GM23338 (cell line): ENCODE measurements around the gene PCSK6. TPM values are rescaled to one million over a fixed set of nuclear protein-coding genes. Genes with fewer than 3 reads are reported as not detected.

Experiments
- ATAC-seq: fragments of 200-7000 bp; cut with Tn5 transposase; 3 replicates; pipeline ENCODE4 v1.9.1; 2020
- DNase-seq: peaks from one replicate; pipeline ENCODE4 v3.0.0-alpha.2; 2015; ENCODE audit warnings: low spot score
- H2AFZ ChIP-seq: fragments of 200-600 bp; sonication (generic); 2 replicates; pipeline ENCODE4 v1.8.0; 2016; ENCODE audit warnings: antibody characterized with exemption, mild to moderate bottlenecking, moderate library complexity
- H3F3A ChIP-seq: fragments of 200-600 bp; sonication (generic); replicated peaks from 2 replicates; pipeline ENCODE4 v1.8.0; 2017; ENCODE audit warnings: antibody characterized with exemption, mixed run types, low read depth
- H3K27ac ChIP-seq: fragments of 200-600 bp; sonication (generic); 2 replicates; pipeline ENCODE4 v1.6.1; 2016; ENCODE audit warnings: low read depth
- H3K27me3 ChIP-seq: fragments of 200-600 bp; sonication (generic); 2 replicates; pipeline ENCODE4 v1.8.0; 2016; ENCODE audit warnings: mild to moderate bottlenecking, mixed run types, moderate library complexity; ENCODE audit not compliant: insufficient read depth
- H3K36me3 ChIP-seq: fragments of 200-600 bp; sonication (generic); 2 replicates; pipeline ENCODE4 v1.8.0; 2016; ENCODE audit warnings: mild to moderate bottlenecking; ENCODE audit not compliant: insufficient read depth
- H3K4me1 ChIP-seq: fragments of 200-600 bp; sonication (generic); 2 replicates; pipeline ENCODE4 v1.8.0; 2016; ENCODE audit warnings: mild to moderate bottlenecking, moderate library complexity; ENCODE audit not compliant: insufficient read depth
- H3K4me2 ChIP-seq: fragments of 200-600 bp; sonication (generic); 2 replicates; pipeline ENCODE4 v1.7.1; 2017; ENCODE audit warnings: mixed run types
- H3K4me3 ChIP-seq: fragments of 200-600 bp; sonication (generic); 2 replicates; pipeline ENCODE4 v1.6.1; 2016; ENCODE audit warnings: mixed run types
- H3K79me2 ChIP-seq: fragments of 200-600 bp; sonication (generic); replicated peaks from 2 replicates; pipeline ENCODE4 v1.8.0; 2017; ENCODE audit warnings: mild to moderate bottlenecking; ENCODE audit not compliant: insufficient read depth
- H3K9me2 ChIP-seq: fragments of 200-600 bp; sonication (generic); 2 replicates; pipeline ENCODE4 v1.8.0; 2017; ENCODE audit not compliant: insufficient read depth
- H4K20me1 ChIP-seq: fragments of 200-600 bp; sonication (generic); replicated peaks from 2 replicates; pipeline ENCODE4 v1.8.0; 2017; ENCODE audit warnings: mild to moderate bottlenecking; ENCODE audit not compliant: insufficient read depth
- H3K27ac Mint-ChIP-seq: 2 replicates; pipeline ENCODE4 v1.8.0; 2020; ENCODE audit warnings: inconsistent platforms, mild to moderate bottlenecking, moderate library complexity, mixed read lengths
- H3K27me3 Mint-ChIP-seq: 3 replicates; pipeline ENCODE4 v1.8.0; 2022; ENCODE audit warnings: low read depth, mild to moderate bottlenecking, moderate library complexity, mixed read lengths, inconsistent platforms; ENCODE audit not compliant: insufficient read depth, poor library complexity
- H3K36me3 Mint-ChIP-seq: 3 replicates; pipeline ENCODE4 v1.8.0; 2021; ENCODE audit warnings: low read depth, mild to moderate bottlenecking, inconsistent platforms, moderate library complexity, mixed read lengths
- H3K4me1 Mint-ChIP-seq: 3 replicates; pipeline ENCODE4 v1.8.0; 2020; ENCODE audit warnings: mild to moderate bottlenecking, inconsistent platforms, mixed read lengths
- H3K4me3 Mint-ChIP-seq: 3 replicates; pipeline ENCODE4 v1.8.0; 2021; ENCODE audit warnings: moderate library complexity, mild to moderate bottlenecking, inconsistent platforms, mixed read lengths
- H3K9me3 Mint-ChIP-seq: 3 replicates; pipeline ENCODE4 v1.8.0; 2020; ENCODE audit warnings: moderate library complexity, mild to moderate bottlenecking, inconsistent platforms, mixed read lengths
- CREB1 ChIP-seq: fragments of 250-450 bp; sonication (Bioruptor Pico); IDR thresholded peaks from 2 replicates; pipeline ENCODE4 v1.5.0; 2020; ENCODE audit warnings: low read depth, mild to moderate bottlenecking, moderate library complexity
- CTCF ChIP-seq, 2 experiments: fragments of 200-600 bp in 1 of 2; sonication (generic) in 1 of 2; conservative IDR thresholded peaks; 2 replicates each; pipeline versions ENCODE4 v1.5.1 to v1.6.1; 2016 to 2017; ENCODE audit warnings: antibody characterized with exemption in 2 of 2, low read depth in 2 of 2, mild to moderate bottlenecking in 2 of 2, moderate library complexity in 1 of 2
- ETS1 ChIP-seq: IDR thresholded peaks from 2 replicates; pipeline ENCODE4 v1.6.1; 2016; ENCODE audit warnings: antibody characterized with exemption
- EZH2 ChIP-seq: fragments of 200-600 bp; sonication (generic); IDR thresholded peaks from one replicate; pipeline ENCODE4 v1.8.0; 2017; ENCODE audit warnings: antibody characterized with exemption, mild to moderate bottlenecking, low read depth; ENCODE audit not compliant: unreplicated experiment
- EZH2phosphoT487 ChIP-seq: fragments of 200-600 bp; sonication (generic); IDR thresholded peaks from one replicate; pipeline ENCODE4 v1.8.1; 2018; ENCODE audit warnings: antibody characterized with exemption; ENCODE audit not compliant: unreplicated experiment
- JUNB ChIP-seq: IDR thresholded peaks from one replicate; pipeline ENCODE4 v1.6.1; 2016; ENCODE audit warnings: antibody characterized with exemption; ENCODE audit not compliant: unreplicated experiment
- NANOG ChIP-seq: IDR thresholded peaks from 2 replicates; pipeline ENCODE4 v1.6.1; 2016; ENCODE audit warnings: antibody characterized with exemption, borderline replicate concordance
- POLR2AphosphoS5 ChIP-seq: IDR thresholded peaks from 2 replicates; pipeline ENCODE4 v1.6.1; 2016; ENCODE audit warnings: antibody characterized with exemption, low read depth
- REST ChIP-seq: IDR thresholded peaks from one replicate; pipeline ENCODE4 v1.6.1; 2018; ENCODE audit warnings: antibody characterized with exemption; ENCODE audit not compliant: unreplicated experiment
- STAT1 ChIP-seq: IDR thresholded peaks from one replicate; pipeline ENCODE4 v1.6.1; 2016; ENCODE audit warnings: antibody characterized with exemption; ENCODE audit not compliant: unreplicated experiment
- polyA plus RNA-seq: library from polyadenylated mRNA; unstranded; fragments of >200 nt; fragmentation: Nextera tagmentation; extraction: Ambion mirVana; gene quantifications from 2 replicates; pipeline ENCODE4 v1.2.1, GENCODE V29; 2016
- total RNA-seq: library from RNA; depleted of rRNA; stranded (reverse); fragments of >200 nt; shearing (Covaris generic); gene quantifications from 2 replicates; pipeline ENCODE4 v1.2.3, GENCODE V29; 2014

Gene PCSK6
- total and polyA plus RNA-seq, 2 experiments from 2014 or later: 1.7 to 6.7 TPM

GRCh38 chr15:101332061-101332467 is 157.4 kb downstream of the PCSK6 start:
- H3K9me3 Mint-ChIP-seq: peaks cover 21% of the 10 kb centered on the region
- Histone ChIP-seq H3K4me2 (no peak overlapping the region), H3K4me1 (no peaks in the 10 kb centered on the region), H3F3A (0 out of 2 replicates have a peak, but pooled peaks cover 4% of the 10 kb centered on the region), H4K20me1 (no peaks in the 10 kb centered on the region), H3K27ac (no peak overlapping the region), H3K36me3 (no peaks in the 10 kb centered on the region), H3K4me3 (no peak overlapping the region), H2AFZ (no peak overlapping the region), H3K9me2 (peaks cover 14% of the 10 kb centered on the region), H3K79me2 (no peaks in the 10 kb centered on the region), H3K27me3 (no peaks in the 10 kb centered on the region)
- H3K4me3 Mint-ChIP-seq: no peak overlapping the region
- no peaks in the 10 kb centered on the region for H3K4me1 Mint-ChIP-seq
- DNase-seq (no peak), ATAC-seq (no peak)
- H3K27me3 Mint-ChIP-seq: peaks cover 12% of the 10 kb centered on the region
- H3K27ac Mint-ChIP-seq: no peak overlapping the region
- H3K36me3 Mint-ChIP-seq: peaks cover 9% of the 10 kb centered on the region; the same call in 2 of the 3 replicates
- TF ChIP-seq EZH2 (no peak), CREB1 (CRISPR knock-in tag) (no peak), ETS1 (no peak), EZH2phosphoT487 (no peak), NANOG (no peak), STAT1 (no peak), CTCF (conservative IDR thresholded peaks at IDR 0.05; ENCODE audit: low read depth in 2 of 2) (no peak)

GRCh38 chr15:101329867-101330380 is 159.6 kb downstream of the PCSK6 start:
- peaks cover 13% of the 10 kb centered on the region for H3K9me3 Mint-ChIP-seq
- H2AFZ ChIP-seq: no peak overlapping the region
- 0 out of 2 replicates have a peak, but pooled peaks cover 4% of the 10 kb centered on the region for H3F3A ChIP-seq
- H3K79me2 ChIP-seq: no peaks in the 10 kb centered on the region
- peaks cover 12% of the 10 kb centered on the region for H3K27me3 Mint-ChIP-seq
- no peak overlapping the region for H3K4me2 ChIP-seq
- no peaks in the 10 kb centered on the region for H4K20me1 ChIP-seq
- peaks cover 6% of the 10 kb centered on the region; the same call in 1 of the 3 replicates for H3K36me3 Mint-ChIP-seq
- no peaks in the 10 kb centered on the region for H3K27me3 ChIP-seq
- no peak for TF ChIP-seq POLR2AphosphoS5
- TF ChIP-seq REST: no peak
- TF ChIP-seq NANOG: no peak
- no peak for TF ChIP-seq JUNB
- no peak for TF ChIP-seq CTCF (conservative IDR thresholded peaks at IDR 0.05; ENCODE audit: low read depth in 2 of 2)
- TF ChIP-seq STAT1: no peak
- no peaks in the 10 kb centered on the region for H3K36me3 ChIP-seq
- DNase-seq (no peak), ATAC-seq (no peak)
- H3K4me1 Mint-ChIP-seq: no peaks in the 10 kb centered on the region
- H3K27ac ChIP-seq: no peak overlapping the region
- no peak overlapping the region for H3K27ac Mint-ChIP-seq
- peaks cover 9% of the 10 kb centered on the region for H3K9me2 ChIP-seq
- H3K4me1 ChIP-seq: no peaks in the 10 kb centered on the region
- no peak overlapping the region for H3K4me3 ChIP-seq
- no peak overlapping the region for H3K4me3 Mint-ChIP-seq
